BE2C (cell line): ENCODE data around the gene IRF2BPL.
A peak's percentile ranks its signal among the peaks of the same experiment; 100 is the strongest.
"Not testable (repeated sequence)": the region's sequence is repeated elsewhere in the genome, so short reads cannot be mapped to it uniquely, and the experiment has no call there.

Experiments used
- DNase-seq: peaks from one replicate; pipeline ENCODE4 v3.0.0-alpha.2; 2020
- H3K27me3 ChIP-seq: fragments of 250-450 bp; sonication (Bioruptor Pico); 2 replicates; pipeline ENCODE4 v1.5.1; 2020; ENCODE audit warnings: mild to moderate bottlenecking
- H3K36me3 ChIP-seq: fragments of 250-450 bp; sonication (Bioruptor Pico); 2 replicates; pipeline ENCODE4 v1.5.1; 2020; ENCODE audit warnings: mild to moderate bottlenecking
- H3K4me1 ChIP-seq: fragments of 250-450 bp; sonication (Bioruptor Pico); 2 replicates; pipeline ENCODE4 v1.5.1; 2020
- H3K4me3 ChIP-seq: 2 replicates; pipeline ENCODE4 v1.5.1; 2011; ENCODE audit warnings: low read depth, low read length
- H3K9me3 ChIP-seq: fragments of 250-450 bp; sonication (Bioruptor Pico); 2 replicates; pipeline ENCODE4 v1.5.1; 2020
- TF ChIP-seq, protein P1 (sequence below): IDR thresholded peaks from 2 replicates; pipeline ENCODE4 v1.5.1; 2012; ENCODE audit warnings: mild to moderate bottlenecking, low read depth, low read length

Gene IRF2BPL

DNA sequence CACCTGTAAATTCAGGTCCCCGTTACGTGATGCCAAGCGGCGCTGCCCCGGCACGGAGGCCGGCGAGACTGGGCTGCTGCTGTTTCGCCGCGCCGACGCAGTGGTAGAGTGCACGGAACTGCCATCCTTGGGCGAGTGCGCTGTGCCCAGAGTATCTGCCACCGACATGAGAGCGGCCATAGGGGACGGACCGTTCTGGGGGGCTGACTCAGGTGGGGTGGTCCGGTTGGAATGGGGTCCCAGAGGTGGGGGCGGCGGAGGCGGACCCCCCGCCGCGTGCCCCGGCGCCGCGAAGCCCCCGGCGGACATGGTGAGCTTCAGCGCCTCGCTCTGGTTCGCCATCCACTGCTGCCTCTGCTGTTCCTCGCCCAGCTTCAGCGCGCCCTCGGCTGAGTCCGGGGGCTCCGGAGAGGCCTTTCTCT lies 2.8 kb downstream of the IRF2BPL start:
- H3K36me3 ChIP-seq: peaks cover 34% of the 10 kb centered on the region
- H3K9me3 ChIP-seq: no peaks in the 10 kb centered on the region
- peak; percentile 45 for DNase-seq
- H3K4me1 ChIP-seq: peaks cover 16% of the 10 kb centered on the region
- no peaks in the 10 kb centered on the region for H3K27me3 ChIP-seq
- peak overlapping the region; percentile 93 for H3K4me3 ChIP-seq
- TF ChIP-seq, protein P1, sequence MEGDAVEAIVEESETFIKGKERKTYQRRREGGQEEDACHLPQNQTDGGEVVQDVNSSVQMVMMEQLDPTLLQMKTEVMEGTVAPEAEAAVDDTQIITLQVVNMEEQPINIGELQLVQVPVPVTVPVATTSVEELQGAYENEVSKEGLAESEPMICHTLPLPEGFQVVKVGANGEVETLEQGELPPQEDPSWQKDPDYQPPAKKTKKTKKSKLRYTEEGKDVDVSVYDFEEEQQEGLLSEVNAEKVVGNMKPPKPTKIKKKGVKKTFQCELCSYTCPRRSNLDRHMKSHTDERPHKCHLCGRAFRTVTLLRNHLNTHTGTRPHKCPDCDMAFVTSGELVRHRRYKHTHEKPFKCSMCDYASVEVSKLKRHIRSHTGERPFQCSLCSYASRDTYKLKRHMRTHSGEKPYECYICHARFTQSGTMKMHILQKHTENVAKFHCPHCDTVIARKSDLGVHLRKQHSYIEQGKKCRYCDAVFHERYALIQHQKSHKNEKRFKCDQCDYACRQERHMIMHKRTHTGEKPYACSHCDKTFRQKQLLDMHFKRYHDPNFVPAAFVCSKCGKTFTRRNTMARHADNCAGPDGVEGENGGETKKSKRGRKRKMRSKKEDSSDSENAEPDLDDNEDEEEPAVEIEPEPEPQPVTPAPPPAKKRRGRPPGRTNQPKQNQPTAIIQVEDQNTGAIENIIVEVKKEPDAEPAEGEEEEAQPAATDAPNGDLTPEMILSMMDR: no peak

DNA sequence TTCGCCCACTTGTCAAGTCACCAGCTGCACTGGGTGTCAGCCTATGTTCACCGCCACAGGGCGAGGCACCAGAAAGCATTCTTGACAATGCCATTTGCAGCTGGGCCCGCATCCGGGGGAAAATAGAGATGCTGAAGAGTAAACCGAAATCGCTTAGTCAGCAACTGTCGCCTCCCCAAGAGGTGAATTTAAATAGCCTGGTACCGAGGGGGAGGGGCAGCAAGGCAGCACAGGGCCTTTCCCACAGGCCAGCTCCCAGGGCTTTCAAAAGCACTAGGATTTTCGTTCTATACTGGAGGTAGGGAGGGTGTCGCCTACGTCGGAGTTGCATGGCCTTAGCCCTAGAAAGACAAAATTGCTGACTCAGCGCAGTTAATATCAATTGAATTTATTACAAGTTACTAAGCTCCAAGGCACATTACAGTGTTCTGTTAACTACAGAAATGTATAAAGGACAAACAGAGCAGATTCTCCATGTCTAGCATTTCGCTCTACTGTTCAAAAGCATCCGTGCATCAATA lies 4.3 kb downstream of the IRF2BPL start:
- peak; percentile 62 for DNase-seq
- peak overlapping the region; percentile 93 for H3K4me3 ChIP-seq
- TF ChIP-seq, protein P1: no peak
- H3K27me3 ChIP-seq: no peaks in the 10 kb centered on the region
- peaks cover 34% of the 10 kb centered on the region for H3K36me3 ChIP-seq
- no peaks in the 10 kb centered on the region for H3K9me3 ChIP-seq
- peaks cover 16% of the 10 kb centered on the region for H3K4me1 ChIP-seq

DNA sequence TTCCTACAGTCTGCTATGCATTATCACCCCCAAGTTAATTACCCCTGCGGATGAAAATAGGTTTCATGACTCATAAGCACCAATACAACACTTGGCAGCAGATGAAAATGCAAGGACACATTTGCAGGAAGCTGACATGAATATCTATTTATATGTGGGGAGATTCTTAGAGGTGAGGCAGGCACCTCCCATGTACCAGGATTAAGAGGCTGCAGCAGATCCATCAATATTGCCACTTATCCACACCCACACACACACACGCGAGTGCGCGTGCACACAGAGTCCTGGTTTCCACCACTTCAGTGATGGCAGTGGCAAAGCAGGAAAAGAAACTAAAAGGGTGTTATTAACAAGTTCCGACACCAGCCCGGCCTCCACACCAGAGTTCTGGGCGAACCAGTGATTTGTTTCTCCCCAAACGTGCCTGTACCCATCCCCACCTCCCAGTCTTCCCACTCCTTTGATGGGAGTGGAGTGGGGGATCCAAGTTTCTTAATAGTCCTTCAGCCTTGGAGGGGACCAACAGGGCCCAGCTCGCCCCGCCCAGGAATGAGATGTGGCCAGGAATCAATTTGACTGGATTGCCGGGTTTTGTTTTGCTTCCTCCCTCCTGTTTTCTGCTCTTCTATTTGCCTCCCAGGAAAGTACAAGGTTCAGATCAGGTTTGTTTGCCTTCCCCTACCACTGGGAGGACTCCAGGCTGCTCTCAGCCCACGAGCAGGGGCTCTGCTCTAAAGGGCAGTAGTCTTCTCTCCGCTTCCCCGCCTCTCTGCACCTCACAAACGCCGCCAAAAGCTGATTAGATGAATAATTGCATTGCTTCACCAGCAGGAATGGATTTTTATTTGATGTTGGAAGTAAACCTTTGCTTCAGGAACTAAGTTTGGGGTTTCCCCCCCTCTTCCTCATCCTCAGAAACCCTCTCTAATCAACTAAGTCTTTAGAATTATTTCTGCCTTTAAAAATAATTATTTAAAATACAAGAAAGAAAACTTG lies 5.2 kb downstream of the IRF2BPL start:
- Histone ChIP-seq H3K27me3 (no peaks in the 10 kb centered on the region), H3K4me1 (peaks cover 16% of the 10 kb centered on the region), H3K4me3 (peak overlapping the region; percentile 93), H3K9me3 (no peaks in the 10 kb centered on the region), H3K36me3 (peaks cover 34% of the 10 kb centered on the region)
- TF ChIP-seq, protein P1: peak; percentile 52
- peak; percentile 66 for DNase-seq

DNA sequence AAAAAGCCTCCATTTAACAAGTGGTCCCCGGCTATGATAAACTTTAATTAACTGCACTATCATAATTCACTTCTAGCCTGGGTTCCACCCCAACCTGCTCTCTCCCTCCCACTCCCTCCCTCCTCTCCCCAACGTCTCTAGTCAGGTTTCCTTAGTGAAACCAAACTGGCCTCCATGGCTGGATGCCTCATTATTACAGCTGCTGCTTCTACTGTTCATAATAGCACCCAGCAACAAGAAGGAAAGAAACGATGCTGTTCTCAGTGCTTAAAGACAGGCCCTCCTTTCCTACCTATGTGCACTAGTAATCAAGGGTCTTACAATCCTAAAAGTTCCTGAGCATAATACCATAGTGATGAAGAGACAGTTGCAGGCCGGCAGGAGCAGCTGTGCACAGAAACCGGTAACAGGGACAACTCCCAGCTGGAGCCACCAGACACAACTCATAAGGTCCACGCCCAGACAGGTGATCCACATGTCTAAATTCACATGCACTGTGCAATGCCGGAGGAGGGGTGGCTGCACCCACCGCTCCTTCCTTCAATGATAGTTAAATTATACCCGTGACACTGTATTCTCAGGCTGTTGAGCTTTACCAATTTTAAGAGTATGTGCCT lies 6.2 kb downstream of the IRF2BPL start:
- TF ChIP-seq, protein P1: no peak
- Histone ChIP-seq H3K9me3 (no peaks in the 10 kb centered on the region), H3K27me3 (no peaks in the 10 kb centered on the region), H3K4me1 (peaks cover 16% of the 10 kb centered on the region), H3K36me3 (peaks cover 34% of the 10 kb centered on the region), H3K4me3 (no peak overlapping the region)
- no peak for DNase-seq

DNA sequence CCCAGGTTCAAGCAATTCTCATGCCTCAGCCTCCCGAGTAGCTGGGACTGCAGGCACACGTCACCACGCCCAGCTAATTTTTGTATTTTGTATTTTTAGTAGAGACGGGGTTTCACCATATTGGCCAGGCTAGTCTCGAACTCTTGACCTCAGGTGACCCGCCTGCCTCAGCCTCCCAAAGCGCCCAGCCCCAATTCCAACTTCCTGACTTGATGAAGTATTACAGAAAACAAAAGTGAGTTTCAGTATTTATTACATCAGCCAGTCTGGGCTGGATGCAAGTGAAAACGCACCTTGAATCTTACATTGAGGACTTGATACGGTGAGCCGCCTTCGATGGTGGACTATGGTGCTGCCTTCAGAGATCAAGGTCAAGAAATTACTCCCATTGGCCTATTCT lies 7.1 kb downstream of the IRF2BPL start:
- not testable (repeated sequence) for H3K27me3 ChIP-seq
- H3K4me1 ChIP-seq: peaks cover 16% of the 10 kb centered on the region
- H3K36me3 ChIP-seq: peaks cover 28% of the 10 kb centered on the region

DNA sequence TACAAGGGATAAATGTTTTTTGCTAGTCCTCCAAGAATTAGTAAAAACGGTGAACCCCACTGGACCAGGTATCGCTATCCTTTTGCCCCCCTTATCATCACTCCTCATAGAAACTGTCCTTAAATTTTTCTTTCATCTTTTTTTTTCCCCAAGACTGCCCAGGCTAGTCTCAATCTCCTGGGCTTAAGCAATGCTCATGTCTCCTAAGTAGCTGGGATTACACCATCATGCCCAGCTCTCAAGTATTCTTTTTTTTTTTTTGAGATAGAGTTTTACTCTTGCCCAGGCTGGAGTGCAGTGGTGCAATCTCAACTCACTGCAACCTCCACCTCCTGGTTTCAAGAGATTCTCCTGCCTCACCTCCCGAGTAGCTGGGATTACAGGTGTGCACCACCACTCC lies 9.7 kb downstream of the IRF2BPL start:
- TF ChIP-seq, protein P1: no peak
- peaks cover 16% of the 10 kb centered on the region for H3K4me1 ChIP-seq
- no peak for DNase-seq
- H3K4me3 ChIP-seq: no peak overlapping the region
- no peaks in the 10 kb centered on the region for H3K27me3 ChIP-seq
- no peaks in the 10 kb centered on the region for H3K9me3 ChIP-seq
- H3K36me3 ChIP-seq: peaks cover 6% of the 10 kb centered on the region; the same call in 1 of the 2 replicates

More for the DNA sequence above, 7.1 kb downstream of the IRF2BPL start:
- not testable (repeated sequence) for H3K9me3 ChIP-seq, DNase-seq, H3K4me3 ChIP-seq
